Fibroblast of lung (primary cell): ENCODE data around the gene TOGARAM1. TPM values are rescaled to one million over a fixed set of nuclear protein-coding genes. Genes with fewer than 3 reads are reported as not detected.

Experiments used
- DNase-seq, 2 donors: peaks; one replicate each; pipeline versions ENCODE4 v3.0.0 to v3.0.0-alpha.2; 2010; ENCODE audit warnings: low read depth in 2 of 2
- H2AFZ ChIP-seq: 2 replicates; pipeline ENCODE4 v1.5.1; 2012; ENCODE audit warnings: low read length, control low read depth, inconsistent platforms
- H3K27ac ChIP-seq: 2 replicates; pipeline ENCODE4 v1.5.1; 2011; ENCODE audit warnings: low read length, control low read depth; ENCODE audit not compliant: insufficient read depth
- H3K27me3 ChIP-seq: 2 replicates; pipeline ENCODE4 v1.5.1; 2011; ENCODE audit warnings: mild to moderate bottlenecking, low read length; ENCODE audit not compliant: control insufficient read depth, insufficient read depth
- H3K36me3 ChIP-seq: 2 replicates; pipeline ENCODE4 v1.5.1; 2011; ENCODE audit warnings: low read length; ENCODE audit not compliant: control insufficient read depth, insufficient read depth
- H3K4me1 ChIP-seq: 2 replicates; pipeline ENCODE4 v1.5.1; 2011; ENCODE audit warnings: low read length; ENCODE audit not compliant: control insufficient read depth, insufficient read depth; ENCODE audit errors: extremely low read depth
- H3K4me2 ChIP-seq: 2 replicates; pipeline ENCODE4 v1.5.1; 2011; ENCODE audit warnings: low read length, control low read depth; ENCODE audit not compliant: insufficient read depth; ENCODE audit errors: extremely low read depth
- H3K4me3 ChIP-seq, 4 experiments: fragments of 200-600 bp in 1 of 4; sonication (generic) in 1 of 4; replicated peaks in 1 of 4; 2 replicates each; pipeline ENCODE4 v1.5.1; 2011 to 2016; ENCODE audit warnings: low read length in 4 of 4, low read depth in 3 of 4, mild to moderate bottlenecking in 3 of 4, control low read depth in 2 of 4, inconsistent platforms in 1 of 4, mixed read lengths in 1 of 4; ENCODE audit not compliant: insufficient read depth in 1 of 4; ENCODE audit errors: control extremely low read depth in 1 of 4
- H3K79me2 ChIP-seq: 2 replicates; pipeline ENCODE4 v1.5.1; 2012; ENCODE audit warnings: mild to moderate bottlenecking, low read length, inconsistent platforms; ENCODE audit not compliant: control insufficient read depth, insufficient read depth
- H3K9ac ChIP-seq: 2 replicates; pipeline ENCODE4 v1.5.1; 2011; ENCODE audit warnings: mild to moderate bottlenecking, low read length, control low read depth; ENCODE audit not compliant: insufficient read depth
- H3K9me3 ChIP-seq: 2 replicates; pipeline ENCODE4 v1.5.1; 2012; ENCODE audit warnings: low read depth, low read length; ENCODE audit not compliant: control insufficient read depth, insufficient read depth
- H4K20me1 ChIP-seq: 2 replicates; pipeline ENCODE4 v1.5.1; 2011; ENCODE audit warnings: low read length; ENCODE audit not compliant: control insufficient read depth, insufficient read depth; ENCODE audit errors: extremely low read depth
- EZH2 ChIP-seq: IDR thresholded peaks from 2 replicates; pipeline ENCODE4 v1.5.1; 2012; ENCODE audit warnings: low read length, control low read depth, mild to moderate bottlenecking; ENCODE audit errors: missing control alignments
- polyA plus RNA-seq, 2 donors: library from polyadenylated mRNA; depleted of rRNA in 1 of 2; stranded (reverse) in 1 of 2; unstranded in 1 of 2; fragments of >200 nt; gene quantifications; 2 replicates each; pipeline ENCODE4 v1.2.1, GENCODE V29; 2011 to 2012; ENCODE audit warnings: missing spikeins in 1 of 2
- total RNA-seq: library from RNA; depleted of rRNA; stranded (reverse); fragments of >200 nt; gene quantifications from 2 replicates; pipeline ENCODE4 v1.2.1, GENCODE V29; 2014
- TF ChIP-seq, protein P1 (sequence below), 2 donors: IDR thresholded peaks in 1 of 2; conservative IDR thresholded peaks in 1 of 2; 1 replicate in 1 of 2; 2 replicates in 1 of 2; pipeline ENCODE4 v1.5.1; 2011 to 2012; ENCODE audit warnings: low read length in 2 of 2, control low read depth in 1 of 2, inconsistent platforms in 1 of 2, low read depth in 1 of 2, mild to moderate bottlenecking in 1 of 2

Gene TOGARAM1
- total and polyA plus RNA-seq, 2 donors (not counting 1 experiment from before 2014, with no cell fraction given) = 10.7 to 24.9 TPM

DNA sequence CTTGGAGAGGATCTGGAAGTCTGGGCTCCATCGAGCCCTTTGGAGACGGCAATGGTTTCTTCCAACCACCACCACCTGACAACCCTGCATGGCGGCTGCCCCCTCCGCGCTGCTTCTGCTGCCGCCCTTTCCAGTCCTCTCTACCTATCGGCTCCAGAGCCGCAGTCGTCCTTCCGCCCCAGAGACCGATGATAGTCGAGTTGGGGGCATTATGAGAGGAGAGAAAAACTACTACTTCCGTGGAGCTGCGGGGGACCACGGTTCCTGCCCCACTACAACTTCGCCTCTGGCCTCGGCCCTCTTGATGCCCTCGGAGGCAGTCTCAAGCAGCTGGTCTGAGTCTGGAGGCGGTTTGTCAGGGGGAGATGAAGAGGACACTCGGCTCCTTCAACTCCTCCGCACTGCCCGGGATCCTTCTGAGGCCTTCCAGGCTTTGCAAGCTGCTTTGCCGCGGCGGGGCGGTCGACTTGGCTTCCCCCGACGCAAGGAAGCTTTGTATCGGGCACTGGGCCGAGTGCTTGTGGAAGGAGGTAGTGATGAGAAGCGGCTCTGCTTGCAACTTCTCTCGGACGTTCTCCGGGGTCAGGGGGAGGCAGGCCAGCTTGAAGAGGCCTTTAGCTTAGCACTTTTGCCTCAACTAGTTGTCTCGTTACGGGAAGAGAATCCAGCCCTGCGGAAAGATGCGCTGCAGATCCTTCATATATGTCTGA, 499 bp downstream of the TOGARAM1 start:
- Histone ChIP-seq H3K27me3 (no peaks in the 10 kb centered on the region), H4K20me1 (no peaks in the 10 kb centered on the region), H2AFZ (peak overlapping the region; percentile 64), H3K4me2 (peak overlapping the region; percentile 97), H3K36me3 (no peaks in the 10 kb centered on the region), H3K9ac (peak overlapping the region; percentile 63), H3K27ac (peak overlapping the region; percentile 84), H3K9me3 (no peaks in the 10 kb centered on the region), H3K4me1 (peaks cover 2% of the 10 kb centered on the region), H3K79me2 (peaks cover 83% of the 10 kb centered on the region), H3K4me3 (peak overlapping the region; percentile 61 to 98 (median 87))
- DNase-seq = peak; percentile 50 to 64
- TF ChIP-seq, protein P1, sequence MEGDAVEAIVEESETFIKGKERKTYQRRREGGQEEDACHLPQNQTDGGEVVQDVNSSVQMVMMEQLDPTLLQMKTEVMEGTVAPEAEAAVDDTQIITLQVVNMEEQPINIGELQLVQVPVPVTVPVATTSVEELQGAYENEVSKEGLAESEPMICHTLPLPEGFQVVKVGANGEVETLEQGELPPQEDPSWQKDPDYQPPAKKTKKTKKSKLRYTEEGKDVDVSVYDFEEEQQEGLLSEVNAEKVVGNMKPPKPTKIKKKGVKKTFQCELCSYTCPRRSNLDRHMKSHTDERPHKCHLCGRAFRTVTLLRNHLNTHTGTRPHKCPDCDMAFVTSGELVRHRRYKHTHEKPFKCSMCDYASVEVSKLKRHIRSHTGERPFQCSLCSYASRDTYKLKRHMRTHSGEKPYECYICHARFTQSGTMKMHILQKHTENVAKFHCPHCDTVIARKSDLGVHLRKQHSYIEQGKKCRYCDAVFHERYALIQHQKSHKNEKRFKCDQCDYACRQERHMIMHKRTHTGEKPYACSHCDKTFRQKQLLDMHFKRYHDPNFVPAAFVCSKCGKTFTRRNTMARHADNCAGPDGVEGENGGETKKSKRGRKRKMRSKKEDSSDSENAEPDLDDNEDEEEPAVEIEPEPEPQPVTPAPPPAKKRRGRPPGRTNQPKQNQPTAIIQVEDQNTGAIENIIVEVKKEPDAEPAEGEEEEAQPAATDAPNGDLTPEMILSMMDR (conservative IDR thresholded peaks at IDR 0.05 in 1 of 2, IDR thresholded peaks at IDR 0.05 in 1 of 2; ENCODE audit: low read depth in 1 of 2, low read length in 2 of 2) = no peak
- TF ChIP-seq EZH2 = no peak

DNA sequence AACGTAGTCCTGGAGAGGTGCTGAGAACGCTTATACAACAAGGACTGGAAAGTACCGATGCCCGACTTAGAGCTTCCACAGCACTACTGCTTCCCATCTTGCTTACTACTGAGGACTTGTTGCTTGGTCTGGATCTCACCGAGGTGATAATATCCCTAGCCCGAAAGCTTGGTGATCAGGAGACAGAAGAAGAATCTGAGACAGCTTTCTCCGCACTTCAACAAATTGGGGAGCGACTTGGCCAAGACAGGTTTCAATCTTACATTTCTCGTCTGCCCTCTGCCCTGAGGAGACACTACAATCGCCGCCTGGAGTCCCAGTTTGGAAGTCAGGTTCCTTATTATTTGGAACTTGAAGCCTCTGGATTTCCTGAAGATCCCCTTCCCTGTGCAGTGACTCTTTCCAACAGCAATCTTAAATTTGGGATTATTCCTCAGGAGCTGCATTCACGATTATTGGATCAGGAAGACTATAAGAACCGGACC, 1.1 kb downstream of the TOGARAM1 start:
- no peak for DNase-seq
- peaks cover 2% of the 10 kb centered on the region for H3K4me1 ChIP-seq
- H3K36me3 ChIP-seq = no peaks in the 10 kb centered on the region
- H3K27ac ChIP-seq = peak overlapping the region; percentile 84
- no peaks in the 10 kb centered on the region for H3K9me3 ChIP-seq
- peak overlapping the region; percentile 63 for H3K9ac ChIP-seq
- no peaks in the 10 kb centered on the region for H4K20me1 ChIP-seq
- H3K27me3 ChIP-seq = no peaks in the 10 kb centered on the region
- H3K79me2 ChIP-seq = peaks cover 80% of the 10 kb centered on the region
- H3K4me2 ChIP-seq = peak overlapping the region; percentile 97
- peak overlapping the region; percentile 64 for H2AFZ ChIP-seq
- TF ChIP-seq, protein P1 (conservative IDR thresholded peaks at IDR 0.05 in 1 of 2, IDR thresholded peaks at IDR 0.05 in 1 of 2; ENCODE audit: low read depth in 1 of 2, low read length in 2 of 2) = no peak
- no peak for TF ChIP-seq EZH2
- H3K4me3 ChIP-seq = peak overlapping the region; percentile 61 to 98 (median 87)

DNA sequence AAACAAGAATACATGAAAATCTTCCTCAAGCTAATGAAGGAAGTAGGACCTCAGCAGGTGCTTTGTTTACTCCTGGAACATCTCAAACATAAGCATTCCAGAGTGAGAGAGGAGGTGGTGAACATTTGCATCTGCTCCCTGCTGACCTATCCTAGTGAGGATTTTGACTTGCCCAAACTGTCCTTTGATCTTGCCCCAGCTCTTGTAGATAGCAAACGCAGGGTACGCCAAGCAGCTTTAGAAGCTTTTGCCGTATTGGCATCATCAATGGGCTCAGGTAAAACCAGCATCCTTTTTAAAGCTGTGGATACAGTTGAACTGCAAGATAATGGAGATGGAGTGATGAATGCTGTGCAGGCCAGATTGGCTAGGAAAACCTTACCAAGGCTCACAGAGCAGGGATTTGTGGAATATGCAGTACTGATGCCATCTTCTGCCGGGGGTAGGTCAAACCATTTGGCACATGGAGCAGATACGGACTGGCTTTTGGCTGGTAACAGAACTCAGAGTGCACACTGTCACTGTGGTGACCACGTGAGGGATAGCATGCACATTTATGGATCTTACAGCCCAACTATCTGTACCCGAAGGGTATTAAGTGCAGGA, 1.9 kb downstream of the TOGARAM1 start:
- peak; percentile 18 to 21 for DNase-seq
- peaks cover 80% of the 10 kb centered on the region for H3K79me2 ChIP-seq

More for the DNA sequence above, 1.9 kb downstream of the TOGARAM1 start:
- Histone ChIP-seq H3K9me3 (no peaks in the 10 kb centered on the region), H3K36me3 (no peaks in the 10 kb centered on the region), H3K27ac (no peak overlapping the region), H3K27me3 (no peaks in the 10 kb centered on the region), H3K4me2 (peak overlapping the region; percentile 97), H3K4me1 (peaks cover 2% of the 10 kb centered on the region), H4K20me1 (no peaks in the 10 kb centered on the region), H3K4me3 (peak overlapping the region; percentile 61 to 98 (median 87)), H3K9ac (no peak overlapping the region), H2AFZ (no peak overlapping the region)
- TF ChIP-seq, protein P1 (conservative IDR thresholded peaks at IDR 0.05 in 1 of 2, IDR thresholded peaks at IDR 0.05 in 1 of 2; ENCODE audit: low read depth in 1 of 2, low read length in 2 of 2) = no peak
- TF ChIP-seq EZH2 = no peak
